Measurements from ENCODE around the gene TCF7L1.

TCF7L1 gene

DNA sequence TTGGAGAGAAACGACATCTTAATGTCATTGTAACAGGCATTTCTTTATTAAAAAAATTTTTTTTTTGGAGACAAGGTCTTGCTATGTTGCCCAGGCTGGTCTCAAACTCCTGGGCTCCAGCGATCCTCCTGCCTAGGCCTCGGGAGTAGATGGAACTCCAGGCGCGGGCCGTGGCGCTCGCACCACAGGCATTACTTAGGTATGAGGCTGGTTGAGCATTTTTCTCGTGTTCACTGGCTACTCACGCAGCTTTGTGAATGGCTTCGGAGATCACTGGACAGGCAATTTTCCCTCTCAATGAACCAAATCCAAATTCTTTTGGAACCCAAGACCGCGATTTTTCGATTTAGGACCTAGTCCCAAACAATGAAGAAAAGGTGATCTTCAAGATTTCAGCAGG, 795 bp upstream of the TCF7L1 start:
- TF ChIP-seq, protein P1, sequence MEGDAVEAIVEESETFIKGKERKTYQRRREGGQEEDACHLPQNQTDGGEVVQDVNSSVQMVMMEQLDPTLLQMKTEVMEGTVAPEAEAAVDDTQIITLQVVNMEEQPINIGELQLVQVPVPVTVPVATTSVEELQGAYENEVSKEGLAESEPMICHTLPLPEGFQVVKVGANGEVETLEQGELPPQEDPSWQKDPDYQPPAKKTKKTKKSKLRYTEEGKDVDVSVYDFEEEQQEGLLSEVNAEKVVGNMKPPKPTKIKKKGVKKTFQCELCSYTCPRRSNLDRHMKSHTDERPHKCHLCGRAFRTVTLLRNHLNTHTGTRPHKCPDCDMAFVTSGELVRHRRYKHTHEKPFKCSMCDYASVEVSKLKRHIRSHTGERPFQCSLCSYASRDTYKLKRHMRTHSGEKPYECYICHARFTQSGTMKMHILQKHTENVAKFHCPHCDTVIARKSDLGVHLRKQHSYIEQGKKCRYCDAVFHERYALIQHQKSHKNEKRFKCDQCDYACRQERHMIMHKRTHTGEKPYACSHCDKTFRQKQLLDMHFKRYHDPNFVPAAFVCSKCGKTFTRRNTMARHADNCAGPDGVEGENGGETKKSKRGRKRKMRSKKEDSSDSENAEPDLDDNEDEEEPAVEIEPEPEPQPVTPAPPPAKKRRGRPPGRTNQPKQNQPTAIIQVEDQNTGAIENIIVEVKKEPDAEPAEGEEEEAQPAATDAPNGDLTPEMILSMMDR (IDR thresholded peaks at IDR 0.05; ENCODE audit: low read depth, low read length) = no peak
- DNase-seq (ENCODE audit: extremely low read depth, low read depth) = no peak

DNA sequence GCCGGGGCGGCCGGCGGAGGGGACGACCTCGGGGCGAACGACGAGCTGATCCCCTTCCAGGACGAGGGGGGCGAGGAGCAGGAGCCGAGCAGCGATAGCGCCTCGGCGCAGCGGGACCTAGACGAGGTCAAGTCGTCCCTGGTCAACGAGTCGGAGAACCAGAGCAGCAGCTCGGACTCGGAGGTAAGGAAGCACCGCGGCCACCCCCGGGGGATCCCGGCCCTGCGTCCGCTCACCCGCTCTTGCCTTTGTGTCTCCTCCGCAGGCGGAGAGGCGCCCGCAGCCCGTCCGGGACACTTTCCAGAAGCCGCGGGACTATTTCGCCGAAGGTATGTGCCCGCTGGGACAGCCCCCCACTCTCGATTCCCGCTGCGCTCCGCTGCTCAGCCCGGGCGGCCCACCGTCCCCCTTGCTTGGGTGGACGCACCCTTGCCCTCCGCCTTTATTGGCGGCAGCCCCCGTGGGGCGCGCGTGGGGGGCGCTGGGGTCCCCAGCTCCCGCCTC, 611 bp downstream of the TCF7L1 start:
- no peak for DNase-seq (ENCODE audit: extremely low read depth, low read depth)
- TF ChIP-seq, protein P1 (IDR thresholded peaks at IDR 0.05; ENCODE audit: low read depth, low read length) = no peak

DNA sequence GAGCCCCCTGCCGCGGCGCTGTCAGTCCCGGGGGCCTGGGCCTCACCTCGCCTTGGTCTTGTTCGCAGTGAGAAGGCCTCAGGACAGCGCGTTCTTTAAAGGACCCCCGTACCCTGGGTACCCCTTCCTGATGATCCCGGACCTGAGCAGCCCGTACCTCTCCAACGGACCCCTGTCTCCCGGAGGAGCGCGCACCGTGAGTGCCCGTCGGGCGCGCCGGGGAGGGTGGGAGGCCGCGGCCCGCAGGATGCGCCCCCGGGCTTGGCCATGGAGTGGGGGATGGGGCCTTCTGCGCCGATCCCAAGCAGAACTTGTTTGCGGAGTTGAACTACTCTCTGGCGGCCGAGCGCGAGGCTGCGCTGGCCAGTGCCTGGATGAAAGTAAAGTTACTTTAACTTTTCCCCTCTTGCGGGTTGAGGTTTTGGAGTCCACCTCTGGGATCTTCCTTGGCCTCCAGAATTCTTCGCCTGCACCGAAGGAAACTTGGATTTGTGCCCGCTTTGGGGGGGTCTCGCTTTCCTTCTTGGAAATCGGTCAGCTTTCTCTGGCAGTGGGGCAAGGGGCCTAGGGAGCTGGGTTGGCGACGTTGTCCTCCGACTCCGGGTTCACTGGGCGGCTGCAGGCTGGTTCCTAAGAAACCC, 1.2 kb downstream of the TCF7L1 start:
- TF ChIP-seq, protein P1 (IDR thresholded peaks at IDR 0.05; ENCODE audit: low read depth, low read length) = no peak
- DNase-seq (ENCODE audit: extremely low read depth, low read depth) = no peak

DNA sequence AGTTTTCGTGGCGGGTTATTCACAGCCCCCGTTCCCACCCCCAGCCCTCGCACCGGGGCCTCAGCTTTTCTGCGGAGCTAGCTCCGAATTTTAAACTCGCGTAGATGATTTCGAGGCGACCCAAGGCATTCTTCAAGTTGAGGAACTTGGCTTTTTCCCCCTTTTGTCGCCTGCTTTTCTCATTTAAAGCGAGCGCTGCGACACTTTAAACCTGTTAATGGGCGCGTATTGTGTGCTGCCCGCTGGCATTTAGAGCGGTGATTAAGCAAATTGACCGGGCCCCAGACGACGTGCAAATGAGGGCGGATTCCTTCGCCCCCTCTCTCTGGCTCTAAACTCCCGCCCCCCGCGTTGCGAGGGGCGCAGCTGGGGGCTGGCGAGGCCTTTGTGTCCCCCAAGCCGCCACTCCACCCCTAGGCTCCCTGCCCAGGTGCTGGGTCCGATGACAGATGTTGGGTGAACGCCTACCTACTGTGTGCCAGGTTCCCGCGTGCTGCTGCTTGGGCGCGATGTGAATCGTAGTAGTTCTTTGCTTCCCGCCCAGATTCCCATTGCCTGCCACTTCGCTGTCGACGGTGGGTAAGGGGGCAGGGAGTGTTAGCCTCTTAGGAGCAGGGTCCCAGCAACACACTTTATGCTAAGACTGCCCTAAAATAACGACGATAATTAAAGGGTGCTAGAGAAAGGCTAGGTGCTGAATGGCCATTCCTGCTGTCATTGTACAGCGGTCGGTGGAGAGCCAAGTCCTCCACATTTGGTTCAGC, 1.9 kb downstream of the TCF7L1 start:
- TF ChIP-seq, protein P1 (IDR thresholded peaks at IDR 0.05; ENCODE audit: low read depth, low read length) = no peak
- no peak for DNase-seq (ENCODE audit: extremely low read depth, low read depth)

DNA sequence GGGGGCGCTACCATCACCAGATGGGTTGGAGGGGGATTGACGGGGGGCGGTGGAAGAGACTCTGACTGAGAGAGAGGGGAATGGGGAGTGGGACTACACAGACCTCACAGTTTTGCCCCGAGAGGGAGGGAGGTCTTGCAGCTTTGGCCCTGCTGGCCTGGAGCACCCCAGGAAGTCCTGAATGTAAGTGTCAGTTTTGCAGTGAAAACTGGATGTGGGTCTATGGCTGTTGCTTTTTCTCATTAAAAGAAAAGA, 2.4 kb downstream of the TCF7L1 start:
- TF ChIP-seq, protein P1 (IDR thresholded peaks at IDR 0.05; ENCODE audit: low read depth, low read length) = no peak
- no peak for DNase-seq (ENCODE audit: extremely low read depth, low read depth)

DNA sequence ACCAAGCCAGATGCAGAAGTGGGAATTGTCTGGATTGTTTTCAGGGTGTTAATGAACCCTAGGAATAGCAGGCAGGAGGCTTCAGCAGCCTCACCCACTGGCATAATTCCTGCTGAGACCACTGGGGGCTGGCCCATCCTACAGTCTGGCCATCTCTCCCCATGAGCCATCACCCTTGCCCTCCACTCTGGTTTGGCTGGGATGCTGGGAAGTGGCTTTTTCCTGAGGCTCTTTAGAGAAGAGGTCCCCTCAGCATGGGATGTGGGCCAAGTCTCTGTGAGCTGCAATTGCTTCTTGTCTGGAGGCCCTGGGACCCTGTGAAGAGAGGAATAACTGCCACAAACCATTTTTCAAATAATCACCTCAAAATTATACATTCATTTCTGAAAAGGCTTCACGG, 4.0 kb downstream of the TCF7L1 start:
- TF ChIP-seq, protein P1 (IDR thresholded peaks at IDR 0.05; ENCODE audit: low read depth, low read length) = no peak

DNA sequence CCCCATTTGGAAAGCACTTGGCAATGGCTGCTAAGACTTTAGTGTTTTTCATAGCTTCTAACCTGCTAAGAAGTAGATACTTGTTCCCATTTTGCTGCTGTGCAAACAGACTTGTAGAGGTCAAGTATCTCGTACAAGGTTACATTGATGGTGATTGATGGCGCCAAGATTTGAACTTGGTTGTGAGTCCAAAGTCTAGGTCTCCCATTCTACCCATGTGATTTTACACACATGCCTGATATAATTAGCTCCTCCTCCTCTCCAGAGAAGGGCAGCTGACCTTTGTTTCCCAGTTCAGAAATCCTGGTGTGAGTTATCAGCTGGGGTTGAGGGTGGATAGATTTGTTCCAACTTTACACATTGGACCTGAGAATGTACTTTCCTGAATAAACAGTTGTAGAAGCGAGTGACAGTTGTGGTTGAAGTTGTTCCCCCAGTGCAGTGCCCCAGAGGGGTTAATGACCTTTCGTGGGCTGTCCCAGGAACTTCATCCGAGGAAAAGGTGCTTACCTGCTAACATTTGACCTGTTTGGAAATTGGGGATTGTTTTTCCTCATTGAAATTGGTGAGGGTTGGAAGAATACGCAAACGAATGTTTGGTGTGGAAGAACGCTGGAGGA, 10.4 kb downstream of the TCF7L1 start:
- TF ChIP-seq, protein P1 (IDR thresholded peaks at IDR 0.05; ENCODE audit: low read depth, low read length) = no peak

More for the DNA sequence above, 4.0 kb downstream of the TCF7L1 start:
- no peak for DNase-seq (ENCODE audit: extremely low read depth, low read depth)

More for the DNA sequence above, 10.4 kb downstream of the TCF7L1 start:
- DNase-seq (ENCODE audit: extremely low read depth, low read depth) = no peak
